ENCODE data around the gene DYNLT2. TPM values are rescaled to one million over a fixed set of nuclear protein-coding genes. Genes with fewer than 3 reads are reported as not detected.
A peak's percentile ranks its signal among the peaks of the same experiment; 100 is the strongest.

DYNLT2 gene
- total RNA-seq, 1 experiment from 2014 or later: 1.3 TPM

- Mint-ChIP-seq H3K4me1 (ENCODE audit: insufficient read depth, unreplicated experiment) (peaks cover 6% of the 10 kb centered on the region), H3K9me3 (ENCODE audit: unreplicated experiment) (no peaks in the 10 kb centered on the region), H3K27ac (ENCODE audit: low read depth, unreplicated experiment) (no peak overlapping the region), H3K4me3 (ENCODE audit: unreplicated experiment) (no peak overlapping the region), H3K36me3 (ENCODE audit: insufficient read depth, unreplicated experiment) (peaks cover 35% of the 10 kb centered on the region), H3K27me3 (ENCODE audit: insufficient read depth, unreplicated experiment) (no peaks in the 10 kb centered on the region)
- TF ChIP-seq, protein P1, sequence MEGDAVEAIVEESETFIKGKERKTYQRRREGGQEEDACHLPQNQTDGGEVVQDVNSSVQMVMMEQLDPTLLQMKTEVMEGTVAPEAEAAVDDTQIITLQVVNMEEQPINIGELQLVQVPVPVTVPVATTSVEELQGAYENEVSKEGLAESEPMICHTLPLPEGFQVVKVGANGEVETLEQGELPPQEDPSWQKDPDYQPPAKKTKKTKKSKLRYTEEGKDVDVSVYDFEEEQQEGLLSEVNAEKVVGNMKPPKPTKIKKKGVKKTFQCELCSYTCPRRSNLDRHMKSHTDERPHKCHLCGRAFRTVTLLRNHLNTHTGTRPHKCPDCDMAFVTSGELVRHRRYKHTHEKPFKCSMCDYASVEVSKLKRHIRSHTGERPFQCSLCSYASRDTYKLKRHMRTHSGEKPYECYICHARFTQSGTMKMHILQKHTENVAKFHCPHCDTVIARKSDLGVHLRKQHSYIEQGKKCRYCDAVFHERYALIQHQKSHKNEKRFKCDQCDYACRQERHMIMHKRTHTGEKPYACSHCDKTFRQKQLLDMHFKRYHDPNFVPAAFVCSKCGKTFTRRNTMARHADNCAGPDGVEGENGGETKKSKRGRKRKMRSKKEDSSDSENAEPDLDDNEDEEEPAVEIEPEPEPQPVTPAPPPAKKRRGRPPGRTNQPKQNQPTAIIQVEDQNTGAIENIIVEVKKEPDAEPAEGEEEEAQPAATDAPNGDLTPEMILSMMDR (IDR thresholded peaks at IDR 0.05; ENCODE audit: unreplicated experiment): no peak
- ChIA-PET CTCF (interaction anchor here (0.6 to 1.3 kb wide), 2 partner anchors 10 to 562 kb away, joined by 3 to 5 read pairs; no protein-coding TSS in a partner anchor), POLR2A (interaction anchor here (0.6 kb wide), 1 partner anchor 729 kb away, joined by 3 read pairs; no protein-coding TSS in a partner anchor)
- BruUV-seq (replicated peaks): no TSS peak
- intact Hi-C loops (cut with micrococcal nuclease): no loop called here
- DNase-seq (ENCODE audit: unreplicated experiment): no peak
Observed at GRCh38 chr6:169779896-169780295, 28.5 kb upstream of the DYNLT2 start.

DNA sequence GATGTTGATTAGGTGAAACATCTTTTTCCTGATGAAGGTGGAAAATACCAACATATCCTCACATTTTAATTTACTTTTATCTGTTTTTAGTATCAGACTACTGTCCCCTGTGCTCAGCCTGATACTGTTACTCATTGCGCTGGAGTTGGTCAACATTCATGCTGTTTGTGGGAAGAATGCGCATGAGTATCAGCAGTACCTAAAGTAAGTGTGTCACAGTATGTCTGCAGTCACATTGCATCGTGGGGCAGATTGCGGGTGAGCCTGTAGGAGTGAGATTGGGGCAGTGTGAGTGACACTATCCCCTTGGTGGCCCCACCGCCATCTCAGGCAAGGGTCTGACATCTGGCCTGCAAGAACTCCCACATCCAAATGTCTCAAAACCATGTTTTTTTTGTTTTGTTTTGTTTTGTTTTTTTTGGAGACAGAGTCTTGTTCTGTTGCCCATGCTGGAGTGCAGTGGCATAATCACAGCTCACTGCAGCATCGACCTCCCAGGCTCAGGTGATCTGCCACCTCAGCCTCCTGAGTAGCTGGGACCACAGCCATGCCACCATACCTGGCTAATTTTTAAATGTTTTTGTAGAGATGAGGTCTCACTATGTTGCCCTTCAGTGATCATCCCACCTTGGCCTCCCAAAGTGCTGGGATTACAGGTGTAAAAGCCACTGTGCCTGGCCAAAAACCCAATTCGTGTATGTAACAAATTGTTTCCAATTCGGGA, 27.9 kb upstream of the DYNLT2 start:
- Mint-ChIP-seq H3K9me3 (ENCODE audit: unreplicated experiment) (no peaks in the 10 kb centered on the region), H3K4me1 (ENCODE audit: insufficient read depth, unreplicated experiment) (peaks cover 6% of the 10 kb centered on the region), H3K27ac (ENCODE audit: low read depth, unreplicated experiment) (peak overlapping the region; percentile 78), H3K36me3 (ENCODE audit: insufficient read depth, unreplicated experiment) (peaks cover 41% of the 10 kb centered on the region), H3K27me3 (ENCODE audit: insufficient read depth, unreplicated experiment) (no peaks in the 10 kb centered on the region), H3K4me3 (ENCODE audit: unreplicated experiment) (no peak overlapping the region)
- POLR2A ChIA-PET: interaction anchor here (0.6 kb wide), 1 partner anchor 730 kb away, joined by 3 read pairs; no protein-coding TSS in a partner anchor
- BruUV-seq (replicated peaks): no TSS peak
- TF ChIP-seq, protein P1 (IDR thresholded peaks at IDR 0.05; ENCODE audit: unreplicated experiment): no peak
- peak; percentile 38 for DNase-seq (ENCODE audit: unreplicated experiment)
- CTCF ChIA-PET: interaction anchor here (1.3 kb wide), 1 partner anchor 11 kb away, joined by 5 read pairs; no protein-coding TSS in a partner anchor
- intact Hi-C loops (cut with micrococcal nuclease): no loop called here

GRCh38 chr6:169778646-169779045, 27.3 kb upstream of the DYNLT2 start:
- no peak overlapping the region for H3K4me3 Mint-ChIP-seq (ENCODE audit: unreplicated experiment)
- no peaks in the 10 kb centered on the region for H3K27me3 Mint-ChIP-seq (ENCODE audit: insufficient read depth, unreplicated experiment)
- no TSS peak for BruUV-seq (replicated peaks)
- TF ChIP-seq, protein P1 (IDR thresholded peaks at IDR 0.05; ENCODE audit: unreplicated experiment): no peak
- ChIA-PET POLR2A (interaction anchor here (1.4 kb wide), 1 partner anchor 27 kb away, joined by 5 read pairs; no protein-coding TSS in a partner anchor), CTCF (no interaction called here)
- DNase-seq (ENCODE audit: unreplicated experiment): peak; percentile 75
- H3K36me3 Mint-ChIP-seq (ENCODE audit: insufficient read depth, unreplicated experiment): peaks cover 47% of the 10 kb centered on the region
- intact Hi-C loops (cut with micrococcal nuclease): no loop called here
- H3K4me1 Mint-ChIP-seq (ENCODE audit: insufficient read depth, unreplicated experiment): peaks cover 6% of the 10 kb centered on the region
- no peaks in the 10 kb centered on the region for H3K9me3 Mint-ChIP-seq (ENCODE audit: unreplicated experiment)
- peak overlapping the region; percentile 78 for H3K27ac Mint-ChIP-seq (ENCODE audit: low read depth, unreplicated experiment)

- POLR2A ChIA-PET: interaction anchor here (1.4 kb wide), 1 partner anchor 26 kb away, joined by 5 read pairs; no protein-coding TSS in a partner anchor
- Mint-ChIP-seq H3K27me3 (ENCODE audit: insufficient read depth, unreplicated experiment) (no peaks in the 10 kb centered on the region), H3K4me3 (ENCODE audit: unreplicated experiment) (no peak overlapping the region), H3K27ac (ENCODE audit: low read depth, unreplicated experiment) (no peak overlapping the region), H3K9me3 (ENCODE audit: unreplicated experiment) (no peaks in the 10 kb centered on the region), H3K4me1 (ENCODE audit: insufficient read depth, unreplicated experiment) (peaks cover 6% of the 10 kb centered on the region), H3K36me3 (ENCODE audit: insufficient read depth, unreplicated experiment) (peaks cover 51% of the 10 kb centered on the region)
- no TSS peak for BruUV-seq (replicated peaks)
- CTCF ChIA-PET: interaction anchor here (1.8 kb wide), 1 partner anchor 12 kb away, joined by 12 read pairs; no protein-coding TSS in a partner anchor
- intact Hi-C loops (cut with micrococcal nuclease): no loop called here
- DNase-seq (ENCODE audit: unreplicated experiment): no peak
- TF ChIP-seq, protein P1 (IDR thresholded peaks at IDR 0.05; ENCODE audit: unreplicated experiment): no peak
Observed at GRCh38 chr6:169777896-169778295, 26.5 kb upstream of the DYNLT2 start.
